NOMO-1 (cell line): ENCODE measurements around the gene FADS2.
A peak's percentile ranks its signal among the peaks of the same experiment; 100 is the strongest.

Experiments used
- DNase-seq, 2 experiments: peaks; one replicate each; lab custom pipeline; 2025; ENCODE audit not compliant: unreplicated experiment in 2 of 2; lab: John Stamatoyannopoulos, UW

FADS2 gene

GRCh38 chr11:61827571-61828378 lies at the start of gene FADS2:
Gene FADS2 (plus strand): TSS chr11:61828300. CDS start chr11:61828391, 91 bp downstream.
- peak; percentile 94 to 95 for DNase-seq

GRCh38 chr11:61778357-61778886 lies 49.7 kb upstream of the FADS2 start:
- DNase-seq = no peak

- no peak for DNase-seq
These were observed 49.0 kb upstream of the FADS2 start for GRCh38 chr11:61778920-61779650.

- DNase-seq = no peak
These were observed 48.2 kb upstream of the FADS2 start for GRCh38 chr11:61779666-61780525.

GRCh38 chr11:61780581-61781162 lies 47.4 kb upstream of the FADS2 start:
- no peak for DNase-seq

- DNase-seq = no peak
These were observed 46.5 kb upstream of the FADS2 start for GRCh38 chr11:61781585-61781984.

GRCh38 chr11:61782299-61782698 lies 45.8 kb upstream of the FADS2 start:
- DNase-seq = no peak

GRCh38 chr11:61782841-61783240 lies 45.3 kb upstream of the FADS2 start:
- no peak for DNase-seq

- DNase-seq = no peak
These were observed 44.2 kb upstream of the FADS2 start for GRCh38 chr11:61783717-61784505.

- DNase-seq = no peak
These were observed 43.6 kb upstream of the FADS2 start for GRCh38 chr11:61784506-61784805.

GRCh38 chr11:61785837-61786402 lies 42.2 kb upstream of the FADS2 start:
- DNase-seq = no peak

GRCh38 chr11:61787928-61788491 lies 40.1 kb upstream of the FADS2 start:
- peak in 1 of 2 experiments; percentile 15 for DNase-seq

GRCh38 chr11:61791737-61792309 lies 36.3 kb upstream of the FADS2 start:
- DNase-seq = peak; percentile 46 to 56

GRCh38 chr11:61792310-61793082 lies 35.6 kb upstream of the FADS2 start, which contains the start of the genes FEN1 and TMEM258:
Gene FEN1 (plus strand): TSS chr11:61792911. CDS start chr11:61795362, 2,451 bp downstream.
Gene TMEM258 (minus strand): TSS chr11:61792599. CDS start chr11:61792558, 41 bp downstream.
- DNase-seq = peak; percentile 91 to 97

GRCh38 chr11:61793083-61793828 lies 34.8 kb upstream of the FADS2 start:
- peak in 1 of 2 experiments; percentile 29 for DNase-seq

- no peak for DNase-seq
These were observed 34.3 kb upstream of the FADS2 start for GRCh38 chr11:61793829-61794204.

GRCh38 chr11:61794579-61794978 lies 33.5 kb upstream of the FADS2 start:
- DNase-seq = no peak
